ENCODE data around the gene EEFSEC. TPM values are rescaled to one million over a fixed set of nuclear protein-coding genes. Genes with fewer than 3 reads are reported as not detected.

Gene EEFSEC
- total and polyA plus RNA-seq, 2 of the 8 experiments (the other 6 are each of a cell fraction or from before 2014, with no cell fraction given), result 13.1 to 19.8 TPM

GRCh38 chr3:128453501-128454309 lies 300.4 kb downstream of the EEFSEC start:
- H3K4me3 ChIP-seq (ENCODE audit: extremely low read depth in 1 of 4, insufficient read depth in 2 of 4, low read depth in 3 of 4, low read length in 4 of 4), result no peak overlapping the region
- H4K91ac ChIP-seq (replicated peaks; ENCODE audit: insufficient read length, low read length), result no peak overlapping the region
- no peak for FAIRE-seq
- H2BK15ac ChIP-seq (ENCODE audit: low read length), result no peak overlapping the region
- H2BK120ac ChIP-seq (replicated peaks; ENCODE audit: low read depth, low read length), result no peak overlapping the region
- H3K14ac ChIP-seq (ENCODE audit: insufficient read length), result no peak overlapping the region
- H2AFZ ChIP-seq (ENCODE audit: low read length), result no peak overlapping the region
- POLR2A ChIA-PET (ENCODE audit: partially characterized antibody), result no interaction called here
- H3K36me3 ChIP-seq (ENCODE audit: control insufficient read depth in 2 of 4, insufficient read depth in 4 of 4, low read length in 3 of 4), result no peaks in the 10 kb centered on the region
- H4K8ac ChIP-seq (ENCODE audit: extremely low read depth, insufficient read depth, low read length), result peak overlapping the region; percentile 37; the same call in 1 of the 2 replicates
- H3K9ac ChIP-seq (replicated peaks in 1 of 4; ENCODE audit: extremely low read depth in 1 of 4, low read depth in 3 of 4, low read length in 3 of 4), result no peak overlapping the region
- peaks cover 0 to 6% (median 0%) of the 10 kb centered on the region in 4 experiments; a peak in 4 of 7 replicates for H3K27me3 ChIP-seq (replicated peaks in 1 of 4; ENCODE audit: control insufficient read depth in 3 of 4, extremely low read depth in 1 of 4, insufficient read depth in 3 of 4, low read length in 3 of 4)
- H3K4ac ChIP-seq (replicated peaks; ENCODE audit: insufficient read length, low read depth, low read length), result no peak overlapping the region
- no peak overlapping the region for H3K27ac ChIP-seq (ENCODE audit: low read depth, low read length)
- no peak overlapping the region for H2BK12ac ChIP-seq (ENCODE audit: low read depth, low read length)
- no peaks in the 10 kb centered on the region for H3K9me3 ChIP-seq (ENCODE audit: insufficient read depth in 2 of 2, low read depth in 1 of 2, low read length in 1 of 2)
- CTCF ChIA-PET (ENCODE audit: partially characterized antibody), result interaction anchor here (0.9 to 3.2 kb wide), 5 partner anchors 12 to 50 kb away, joined by 3 to 21 read pairs (median 4); no protein-coding TSS in a partner anchor
- H3K18ac ChIP-seq (ENCODE audit: extremely low read depth, low read length), result no peak overlapping the region
- H4K5ac ChIP-seq (ENCODE audit: insufficient read length, low read depth, low read length), result no peak overlapping the region
- no peak overlapping the region for H3K23ac ChIP-seq (ENCODE audit: insufficient read length)
- no peak overlapping the region for H3K56ac ChIP-seq (replicated peaks; ENCODE audit: insufficient read length, low read depth, low read length)
- no peaks in the 10 kb centered on the region; the same call in 1 of the 2 replicates for H3K23me2 ChIP-seq (ENCODE audit: low read depth, low read length)
- H2AK5ac ChIP-seq (ENCODE audit: low read depth, low read length), result no peak overlapping the region
- H3K4me1 ChIP-seq (replicated peaks in 1 of 4; ENCODE audit: control insufficient read depth in 3 of 4, insufficient read depth in 4 of 4, low read length in 3 of 4), result peaks cover 0 to 5% (median 0%) of the 10 kb centered on the region in 4 experiments; a peak in 1 of 7 replicates
- no peak overlapping the region for H3K4me2 ChIP-seq (ENCODE audit: insufficient read depth in 1 of 2, low read depth in 2 of 2, low read length in 2 of 2)
- no peaks in the 10 kb centered on the region for H4K20me1 ChIP-seq (replicated peaks in 1 of 2; ENCODE audit: control insufficient read depth in 1 of 2, insufficient read depth in 2 of 2, low read length in 2 of 2)
- H2BK5ac ChIP-seq (ENCODE audit: low read depth, low read length), result no peak overlapping the region
- H2BK20ac ChIP-seq (ENCODE audit: low read length), result no peak overlapping the region
- DNase-seq (ENCODE audit: low read depth in 1 of 2, low spot score in 2 of 2), result no peak
- H3K79me1 ChIP-seq (ENCODE audit: low read depth, low read length), result no peaks in the 10 kb centered on the region
- H3K79me2 ChIP-seq (ENCODE audit: control insufficient read depth in 1 of 2, insufficient read depth in 2 of 2, low read length in 2 of 2), result no peaks in the 10 kb centered on the region
- 97% methylated on average over 13 of the region's 21 CpGs; no CpG with 5 or more reads in 1 of the 2 experiments for WGBS, 2 experiments (ENCODE audit: extremely low coverage in 1 of 2, insufficient coverage in 1 of 2, insufficient read length in 1 of 2, insufficient replicate concordance in 2 of 2, low coverage in 1 of 2, low lambda C conversion rate in 2 of 2, missing lambda C conversion rate in 1 of 2)
- TF ChIP-seq CEBPB (IDR thresholded peaks at IDR 0.05; ENCODE audit: low read depth, low read length) (no peak), SIN3A (conservative IDR thresholded peaks at IDR 0.05 in 1 of 2, IDR thresholded peaks at IDR 0.05 in 1 of 2; ENCODE audit: low read depth in 1 of 2, low read length in 2 of 2) (no peak), KDM4A (IDR thresholded peaks at IDR 0.05; ENCODE audit: low read depth, low read length, severe bottlenecking) (no peak), BRCA1 (IDR thresholded peaks at IDR 0.05; ENCODE audit: low read depth, low read length) (no peak)
